Activated naive CD4-positive, alpha-beta T cell treated with anti-CD3 and anti-CD28 coated beads, Interleukin-2, amount 50 U/mL, for 72 hours (primary cell): ENCODE data around the gene PRKCH. TPM values are rescaled to one million over a fixed set of nuclear protein-coding genes. Genes with fewer than 3 reads are reported as not detected.
"Not testable (repeated sequence)": the region's sequence is repeated elsewhere in the genome, so short reads cannot be mapped to it uniquely, and the experiment has no call there.

Source experiments
- ATAC-seq, 2 donors: fragments of 150-1000 bp; cut with Tn5 transposase; 2 replicates each; pipeline ENCODE4 v1.10.0; 2021; ENCODE audit warnings: mild to moderate bottlenecking in 2 of 2, moderate library complexity in 2 of 2
- DNase-seq, 2 donors: peaks; one replicate each; pipeline ENCODE4 v3.0.0; 2021 to 2022; ENCODE audit warnings: low spot score in 2 of 2
- H3K27ac Mint-ChIP-seq, 2 donors: one replicate each; pipeline ENCODE4 v1.8.0; 2022; ENCODE audit warnings: mild to moderate bottlenecking in 2 of 2, mixed read lengths in 2 of 2
- H3K36me3 Mint-ChIP-seq, 2 donors: one replicate each; pipeline ENCODE4 v1.8.0; 2022; ENCODE audit warnings: mixed read lengths in 2 of 2
- H3K9me3 Mint-ChIP-seq, 2 donors: one replicate each; pipeline ENCODE4 v1.8.0; 2022; ENCODE audit warnings: mixed read lengths in 2 of 2
- total RNA-seq, 2 donors: library from RNA; stranded (reverse); gene quantifications; one replicate each; pipeline ENCODE4 v1.2.3, GENCODE V29; 2022

PRKCH gene
- total RNA-seq, 2 donors from 2014 or later, result 131 to 216 TPM

GRCh38 chr14:61296719-61297502 is 24.5 kb upstream of the PRKCH start:
- DNase-seq (no peak), ATAC-seq (peak; percentile 44 to 61)
- peak overlapping the region; percentile 50 to 59 for H3K27ac Mint-ChIP-seq
- H3K36me3 Mint-ChIP-seq, result no peaks in the 10 kb centered on the region
- no peaks in the 10 kb centered on the region for H3K9me3 Mint-ChIP-seq

GRCh38 chr14:61297581-61297980 is 23.8 kb upstream of the PRKCH start:
- Mint-ChIP-seq H3K36me3 (no peaks in the 10 kb centered on the region), H3K9me3 (no peaks in the 10 kb centered on the region), H3K27ac (peak overlapping the region in 1 of 2 donors; percentile 1)
- ATAC-seq (no peak), DNase-seq (no peak)

GRCh38 chr14:61298824-61299223 is 22.6 kb upstream of the PRKCH start:
- Mint-ChIP-seq H3K9me3 (peaks cover 0 to 6% of the 10 kb centered on the region in 2 donors), H3K27ac (no peak overlapping the region), H3K36me3 (no peaks in the 10 kb centered on the region)
- ATAC-seq (no peak), DNase-seq (no peak)

- H3K27ac Mint-ChIP-seq, result peak overlapping the region; percentile 3 to 12
- H3K9me3 Mint-ChIP-seq, result peaks cover 0 to 6% of the 10 kb centered on the region in 2 donors
- DNase-seq, result no peak
- peaks cover 0 to 6% of the 10 kb centered on the region in 2 donors for H3K36me3 Mint-ChIP-seq
- peak; percentile 49 to 53 for ATAC-seq
Measured at GRCh38 chr14:61300209-61300608, 21.2 kb upstream of the PRKCH start.

- ATAC-seq (no peak), DNase-seq (no peak)
- peaks cover 0 to 11% of the 10 kb centered on the region in 2 donors for H3K36me3 Mint-ChIP-seq
- H3K27ac Mint-ChIP-seq, result no peak overlapping the region
- peaks cover 0 to 10% of the 10 kb centered on the region in 2 donors for H3K9me3 Mint-ChIP-seq
Measured at GRCh38 chr14:61300754-61301153, 20.6 kb upstream of the PRKCH start.

GRCh38 chr14:61304688-61305087 is 16.7 kb upstream of the PRKCH start:
- peaks cover 15 to 28% of the 10 kb centered on the region in 2 donors for H3K36me3 Mint-ChIP-seq
- DNase-seq (no peak), ATAC-seq (peak in 1 of 2 donors; percentile 46)
- H3K9me3 Mint-ChIP-seq, result peaks cover 2 to 18% of the 10 kb centered on the region in 2 donors
- H3K27ac Mint-ChIP-seq, result no peak overlapping the region

- DNase-seq, result no peak
- ATAC-seq, result peak in 1 of 2 donors; percentile 37
- Mint-ChIP-seq H3K9me3 (peaks cover 13 to 30% of the 10 kb centered on the region in 2 donors), H3K27ac (no peak overlapping the region), H3K36me3 (peaks cover 35 to 55% of the 10 kb centered on the region in 2 donors)
Measured at GRCh38 chr14:61308198-61308597, 13.2 kb upstream of the PRKCH start.

GRCh38 chr14:61308701-61309100 is 12.7 kb upstream of the PRKCH start:
- peaks cover 13 to 25% of the 10 kb centered on the region in 2 donors for H3K9me3 Mint-ChIP-seq
- H3K27ac Mint-ChIP-seq, result peak overlapping the region in 1 of 2 donors; percentile 50
- peaks cover 35 to 60% of the 10 kb centered on the region in 2 donors for H3K36me3 Mint-ChIP-seq
- not testable (repeated sequence) for ATAC-seq, DNase-seq

- ATAC-seq, result no peak
- H3K27ac Mint-ChIP-seq, result no peak overlapping the region
- no peak for DNase-seq
- peaks cover 14 to 40% of the 10 kb centered on the region in 2 donors for H3K36me3 Mint-ChIP-seq
- peaks cover 5 to 14% of the 10 kb centered on the region in 2 donors for H3K9me3 Mint-ChIP-seq
Measured at GRCh38 chr14:61315313-61315712, 6.1 kb upstream of the PRKCH start.

GRCh38 chr14:61319086-61319485 is 2.3 kb upstream of the PRKCH start:
- DNase-seq, result no peak
- Mint-ChIP-seq H3K9me3 (peaks cover 0 to 7% of the 10 kb centered on the region in 2 donors), H3K27ac (no peak overlapping the region), H3K36me3 (peaks cover 20 to 33% of the 10 kb centered on the region in 2 donors)
- ATAC-seq, result no peak

GRCh38 chr14:61319706-61320105 is 1.7 kb upstream of the PRKCH start:
- Mint-ChIP-seq H3K27ac (no peak overlapping the region), H3K9me3 (peaks cover 0 to 2% of the 10 kb centered on the region in 2 donors), H3K36me3 (peaks cover 24 to 31% of the 10 kb centered on the region in 2 donors)
- DNase-seq (no peak), ATAC-seq (no peak)

- not testable (repeated sequence) for DNase-seq, H3K9me3 Mint-ChIP-seq, ATAC-seq, H3K27ac Mint-ChIP-seq
- peaks cover 24 to 27% of the 10 kb centered on the region in 2 donors for H3K36me3 Mint-ChIP-seq
Measured at GRCh38 chr14:61320170-61320569, 1.2 kb upstream of the PRKCH start.

- ATAC-seq (no peak), DNase-seq (no peak)
- Mint-ChIP-seq H3K9me3 (no peaks in the 10 kb centered on the region), H3K27ac (peak overlapping the region in 1 of 2 donors; percentile 92), H3K36me3 (peaks cover 24 to 30% of the 10 kb centered on the region in 2 donors)
Measured at GRCh38 chr14:61320806-61321384, 484 bp upstream of the PRKCH start.

- peak overlapping the region; percentile 92 to 97 for H3K27ac Mint-ChIP-seq
- ATAC-seq (peak; percentile 3 to 18), DNase-seq (peak in 1 of 2 donors; percentile 79)
- no peaks in the 10 kb centered on the region for H3K9me3 Mint-ChIP-seq
- peaks cover 29 to 35% of the 10 kb centered on the region in 2 donors for H3K36me3 Mint-ChIP-seq
Measured at GRCh38 chr14:61322011-61322798, 826 bp downstream of the PRKCH start.

GRCh38 chr14:61322799-61323290 is 1.5 kb downstream of the PRKCH start:
- Mint-ChIP-seq H3K9me3 (no peaks in the 10 kb centered on the region), H3K27ac (peak overlapping the region; percentile 92 to 97), H3K36me3 (peaks cover 32 to 39% of the 10 kb centered on the region in 2 donors)
- ATAC-seq (peak; percentile 32 to 44), DNase-seq (no peak)

- peaks cover 32 to 44% of the 10 kb centered on the region in 2 donors for H3K36me3 Mint-ChIP-seq
- DNase-seq (no peak), ATAC-seq (no peak)
- H3K9me3 Mint-ChIP-seq, result no peaks in the 10 kb centered on the region
- peak overlapping the region; percentile 92 to 97 for H3K27ac Mint-ChIP-seq
Measured at GRCh38 chr14:61323970-61324369, 2.6 kb downstream of the PRKCH start.
